Measurements from ENCODE around the gene MOB3B.
"Not testable (repeated sequence)": the region's sequence is repeated elsewhere in the genome, so short reads cannot be mapped to it uniquely, and the experiment has no call there.

MOB3B gene

DNA sequence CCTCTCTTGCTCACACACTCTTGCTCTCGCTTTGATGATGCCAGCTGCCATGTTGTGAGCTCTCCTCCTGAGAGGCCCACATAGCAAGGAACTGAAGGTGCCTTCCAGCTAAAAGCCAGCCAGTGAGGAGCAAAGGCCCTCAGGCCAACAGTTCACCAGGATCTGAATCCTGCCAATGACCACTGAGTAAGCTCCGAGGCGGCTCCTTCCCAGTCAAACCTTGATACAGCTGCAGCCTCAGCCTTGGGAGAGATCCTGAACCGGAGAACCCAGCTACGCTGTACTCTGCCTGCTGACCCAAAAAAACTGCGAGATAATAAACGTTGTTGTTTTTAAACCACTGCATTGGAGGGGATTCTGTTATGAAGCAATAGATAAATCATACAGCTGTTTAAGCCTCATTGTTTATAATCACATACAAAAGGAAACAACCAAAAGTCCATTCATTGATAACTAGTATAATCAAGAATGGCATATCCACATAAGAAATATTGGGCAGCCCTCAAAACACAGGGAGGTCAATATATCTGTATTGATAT is 54.5 kb downstream of the MOB3B start:
- DNase-seq (ENCODE audit: low read depth) = no peak

GRCh38 chr9:27474305-27474704 is 55.3 kb downstream of the MOB3B start:
- DNase-seq (ENCODE audit: low read depth) = no peak

- DNase-seq (ENCODE audit: low read depth) = no peak
Observed at GRCh38 chr9:27473111-27473529, 56.5 kb downstream of the MOB3B start.

DNA sequence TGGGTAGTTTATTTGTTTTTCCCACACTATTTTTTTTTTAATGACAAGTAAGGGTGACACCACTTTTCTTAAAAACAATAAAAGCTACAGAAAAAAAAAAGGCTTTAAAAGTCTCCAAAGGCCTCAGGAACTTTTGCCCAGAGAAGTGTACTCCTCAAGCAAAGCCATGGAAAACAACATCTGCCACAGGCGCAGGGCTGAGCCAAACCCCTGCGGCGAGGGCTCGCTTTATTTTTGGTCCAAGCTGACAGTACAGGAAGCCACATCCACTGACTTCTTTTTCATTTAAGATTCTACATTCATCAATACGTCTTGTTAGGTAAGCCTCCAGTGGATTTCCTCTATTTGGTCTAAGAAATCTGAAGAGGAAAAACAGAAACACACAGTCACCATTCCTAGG is 57.4 kb downstream of the MOB3B start:
- no peak for DNase-seq (ENCODE audit: low read depth)

- no peak for DNase-seq (ENCODE audit: low read depth)
Observed at GRCh38 chr9:27471789-27472188, 57.8 kb downstream of the MOB3B start.

DNA sequence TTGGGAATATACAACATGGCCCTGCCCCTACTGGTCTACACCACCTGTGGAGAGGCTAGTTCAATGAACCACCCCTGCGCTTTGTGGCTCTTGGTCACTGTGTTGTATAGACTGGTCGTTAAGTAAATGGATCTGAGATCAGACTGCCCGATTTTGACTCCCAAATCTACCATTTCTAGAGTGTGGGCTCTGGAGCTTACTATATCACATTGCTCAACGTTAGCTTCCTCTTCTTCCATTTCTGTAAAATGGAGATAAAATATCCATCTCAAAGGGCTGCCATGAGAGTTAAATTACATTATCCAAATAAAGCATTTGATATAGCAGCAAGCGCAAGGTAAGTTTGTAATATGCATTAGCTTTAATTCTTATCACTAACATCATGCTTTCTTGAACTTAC is 58.2 kb downstream of the MOB3B start:
- no peak for DNase-seq (ENCODE audit: low read depth)

DNA sequence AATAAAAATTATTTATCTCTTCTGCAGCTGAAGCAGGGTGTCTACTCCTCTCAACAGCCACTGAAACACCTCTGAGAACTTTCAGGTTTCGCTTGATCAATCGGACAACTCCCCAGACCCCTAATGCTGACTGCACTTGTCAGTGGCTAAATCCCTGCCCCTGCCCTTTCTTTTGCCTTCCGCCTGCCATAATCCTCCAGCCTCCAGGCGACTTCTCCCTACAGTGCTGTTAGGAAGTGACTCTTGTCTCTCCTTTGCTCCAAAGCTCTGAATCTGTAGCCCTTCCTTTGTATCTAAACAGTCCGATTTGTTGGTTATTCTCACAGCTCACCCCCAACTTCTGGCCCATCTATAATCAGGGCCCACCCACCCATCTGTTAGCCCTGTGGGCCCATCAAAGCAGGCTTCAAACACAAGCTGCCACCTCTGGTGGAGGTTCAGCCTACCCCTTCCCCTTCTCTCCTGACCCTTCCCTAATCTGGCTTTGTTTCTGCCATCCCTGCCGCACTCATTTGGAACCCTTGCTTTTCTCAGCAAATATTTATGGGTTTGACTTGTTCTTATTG is 59.2 kb downstream of the MOB3B start:
- no peak for DNase-seq (ENCODE audit: low read depth)

- DNase-seq (ENCODE audit: low read depth) = no peak
Observed at GRCh38 chr9:27469550-27469949, 60.1 kb downstream of the MOB3B start.

DNA sequence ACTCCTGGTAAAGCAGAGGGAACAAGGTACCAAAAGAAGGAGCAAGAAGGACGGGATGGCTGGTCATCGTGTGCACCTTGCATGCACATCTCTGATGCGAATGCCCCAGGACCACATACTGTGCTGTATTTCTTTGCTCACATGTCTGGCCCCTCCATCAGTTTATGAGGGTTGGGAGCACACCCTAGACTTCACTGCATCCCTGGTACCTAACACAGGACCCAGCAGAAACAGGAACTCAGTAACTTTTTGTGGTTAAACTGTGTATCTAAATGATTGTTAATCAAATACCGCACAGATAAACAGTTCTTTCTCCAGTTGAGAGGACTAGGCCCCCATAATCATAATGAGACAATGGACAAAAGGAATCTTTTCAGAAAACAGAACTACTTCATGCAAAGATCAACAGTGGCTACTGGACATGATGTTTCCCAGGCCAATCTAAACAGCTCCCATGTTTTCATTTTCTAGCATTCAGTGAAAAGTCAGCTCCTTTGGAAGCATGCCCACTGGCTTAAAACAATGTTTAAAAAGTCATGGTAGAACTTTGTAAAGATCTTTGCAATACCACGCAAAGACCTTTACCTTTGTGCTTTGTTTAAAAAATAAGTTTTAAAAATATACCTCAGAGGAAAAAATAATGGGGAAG is 61.0 kb downstream of the MOB3B start:
- DNase-seq (ENCODE audit: low read depth) = no peak

DNA sequence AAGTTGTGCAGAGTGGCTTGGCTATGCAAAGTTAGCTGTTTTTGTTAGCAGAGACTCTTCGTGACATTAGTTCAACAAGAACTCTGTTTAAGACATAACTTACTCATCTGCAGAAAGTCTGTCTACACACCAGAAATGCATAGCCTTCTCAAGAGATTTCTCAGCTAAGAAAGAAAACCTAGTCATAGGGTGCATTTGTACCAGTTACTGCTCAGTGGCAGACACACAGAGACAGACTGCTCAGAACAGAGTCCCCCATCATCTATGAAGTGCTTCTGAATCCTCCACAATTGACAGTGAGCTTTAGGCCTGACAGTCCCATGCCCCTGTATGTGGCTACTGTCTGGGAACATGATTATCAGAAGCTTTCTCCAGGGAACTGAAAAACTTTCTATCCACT is 61.6 kb downstream of the MOB3B start:
- no peak for DNase-seq (ENCODE audit: low read depth)

DNA sequence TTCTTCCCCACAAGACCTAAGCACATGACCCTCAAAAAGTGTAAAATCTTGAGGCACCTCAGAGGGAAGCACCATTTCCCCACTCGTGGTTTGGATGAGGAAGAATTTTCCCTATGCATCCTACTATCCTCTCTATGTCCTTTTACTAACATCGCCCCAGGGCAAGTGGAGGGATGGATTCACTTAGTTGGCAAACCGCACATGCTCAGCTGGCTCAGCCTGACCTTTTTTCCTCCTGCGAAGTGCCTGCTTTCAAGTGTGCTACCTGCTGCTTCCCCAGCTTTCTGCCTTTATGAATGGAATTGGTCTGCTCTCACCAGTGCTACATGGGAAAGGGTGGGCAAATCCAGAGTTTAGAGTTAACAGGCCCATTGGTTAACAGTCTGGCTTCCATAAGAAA is 62.1 kb downstream of the MOB3B start:
- no peak for DNase-seq (ENCODE audit: low read depth)

DNA sequence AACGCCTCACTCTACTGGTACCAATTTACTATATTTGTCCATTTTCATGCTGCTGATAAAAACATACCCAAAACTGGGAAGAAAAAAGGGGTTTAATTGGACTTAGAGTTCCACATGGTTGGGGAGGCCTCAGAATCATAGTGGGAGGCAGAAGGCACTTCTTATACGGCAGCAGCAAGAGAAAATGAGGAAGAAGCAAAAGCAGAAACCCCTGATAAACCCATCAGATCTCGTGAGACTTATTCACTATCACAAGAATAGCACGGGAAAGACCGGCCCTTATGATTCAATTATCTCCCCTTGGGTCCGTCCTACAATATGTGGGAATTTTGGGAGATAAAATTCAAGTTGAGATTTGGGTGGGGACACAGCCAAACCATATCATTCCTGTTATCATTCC is 63.1 kb downstream of the MOB3B start:
- DNase-seq (ENCODE audit: low read depth) = not testable (repeated sequence)

GRCh38 chr9:27464950-27465349 is 64.7 kb downstream of the MOB3B start:
- DNase-seq (ENCODE audit: low read depth) = not testable (repeated sequence)

- no peak for DNase-seq (ENCODE audit: low read depth)
Observed at GRCh38 chr9:27462846-27463245, 66.8 kb downstream of the MOB3B start.

- DNase-seq (ENCODE audit: low read depth) = no peak
Observed at GRCh38 chr9:27462434-27462833, 67.2 kb downstream of the MOB3B start.

DNA sequence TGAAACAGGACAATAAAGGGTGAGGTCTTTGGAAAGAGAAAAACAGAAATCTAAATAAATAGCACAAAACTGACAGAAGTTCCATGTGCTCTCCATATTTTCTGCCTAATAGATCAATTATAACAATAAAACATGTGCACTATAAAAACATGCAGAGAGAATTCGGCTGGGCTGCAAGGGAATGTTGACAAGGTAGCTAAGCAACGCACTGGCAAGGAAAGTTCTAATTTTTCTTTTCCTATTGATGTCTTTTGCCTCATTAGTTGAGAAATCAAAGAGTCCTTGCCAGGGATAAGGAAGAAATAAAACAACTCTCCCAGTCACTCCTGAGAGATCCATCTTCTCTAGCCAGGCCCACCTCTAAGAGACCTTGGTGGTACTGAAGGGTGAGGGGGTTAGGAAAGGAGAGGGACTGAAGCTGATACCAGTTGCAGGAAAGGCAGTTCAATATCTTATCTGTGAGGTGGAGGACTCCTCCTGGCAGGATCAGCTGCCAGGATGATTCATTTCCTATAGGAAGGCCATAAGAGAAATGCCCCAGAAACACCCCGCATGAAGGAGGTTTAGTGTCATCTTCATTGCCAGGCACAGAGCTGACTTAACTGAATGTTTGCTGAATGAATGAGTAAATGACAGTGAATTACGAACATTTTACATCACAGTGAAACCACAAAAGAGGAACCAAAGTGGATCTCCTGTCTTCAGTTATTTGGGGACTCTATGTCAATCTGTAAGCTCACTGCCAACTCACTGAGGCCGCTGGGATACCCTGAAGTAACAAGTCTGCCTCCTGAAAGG is 69.2 kb downstream of the MOB3B start:
- DNase-seq (ENCODE audit: low read depth) = no peak

- DNase-seq (ENCODE audit: low read depth) = no peak
Observed at GRCh38 chr9:27457445-27457844, 72.2 kb downstream of the MOB3B start.

DNA sequence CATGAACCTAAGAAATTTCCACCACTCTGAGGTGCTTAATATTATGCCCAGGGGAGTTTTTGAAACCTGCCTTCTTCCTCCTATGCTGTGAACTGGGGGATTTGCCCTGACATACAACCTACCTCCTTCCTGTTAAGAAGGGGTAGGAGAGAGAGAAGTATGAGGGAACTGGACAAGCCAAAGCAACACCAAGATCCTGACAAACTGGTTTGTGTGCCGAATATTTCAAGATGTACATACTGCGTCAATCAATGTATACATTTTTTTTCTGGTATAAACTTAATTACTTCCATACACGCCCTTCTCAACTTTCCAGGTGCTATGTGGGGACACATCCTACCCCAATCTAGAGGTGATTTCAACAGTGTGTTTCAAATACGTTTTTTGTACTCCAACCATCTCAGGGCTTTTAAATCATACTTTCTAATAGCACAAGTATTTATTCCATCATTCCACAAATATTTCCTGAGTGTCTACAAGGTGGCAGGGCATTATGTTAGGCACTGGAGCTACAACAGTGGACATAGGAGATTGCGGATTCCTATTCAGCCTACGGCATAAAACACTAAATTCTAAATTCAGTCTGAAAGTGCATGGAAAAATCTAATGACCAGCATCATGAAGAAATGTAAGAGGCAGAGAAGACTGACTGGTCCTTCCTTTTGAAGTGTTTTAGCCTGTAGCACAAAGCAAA is 75.6 kb downstream of the MOB3B start:
- no peak for DNase-seq (ENCODE audit: low read depth)

DNA sequence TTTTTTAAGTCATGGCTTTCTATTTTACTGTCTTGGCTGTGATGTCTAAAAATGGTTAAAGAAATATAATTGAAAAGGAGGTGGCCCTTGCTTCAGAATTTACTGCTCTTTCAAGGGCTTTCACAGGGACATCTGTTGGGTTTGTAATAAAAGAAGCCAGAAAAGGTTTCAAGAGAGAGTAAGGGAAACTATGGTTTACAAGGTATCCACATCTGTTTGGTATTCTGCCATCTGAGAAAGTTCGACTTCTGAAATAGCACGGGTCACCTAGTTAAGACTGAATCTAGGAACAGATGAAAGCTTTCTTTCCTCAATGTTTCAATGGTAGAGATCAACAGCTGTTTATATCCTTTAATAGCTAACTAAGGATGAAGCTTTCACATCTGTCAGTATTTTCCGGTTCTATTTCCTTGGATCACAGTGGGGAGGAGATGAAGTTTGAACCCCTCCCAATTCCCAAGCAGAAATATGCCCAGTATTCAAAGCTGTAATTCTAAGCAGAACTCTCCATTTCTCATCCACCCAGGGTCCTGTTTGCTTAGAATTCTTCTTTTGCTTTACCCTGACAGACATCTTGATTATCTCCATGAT is 78.3 kb downstream of the MOB3B start:
- DNase-seq (ENCODE audit: low read depth) = no peak

DNA sequence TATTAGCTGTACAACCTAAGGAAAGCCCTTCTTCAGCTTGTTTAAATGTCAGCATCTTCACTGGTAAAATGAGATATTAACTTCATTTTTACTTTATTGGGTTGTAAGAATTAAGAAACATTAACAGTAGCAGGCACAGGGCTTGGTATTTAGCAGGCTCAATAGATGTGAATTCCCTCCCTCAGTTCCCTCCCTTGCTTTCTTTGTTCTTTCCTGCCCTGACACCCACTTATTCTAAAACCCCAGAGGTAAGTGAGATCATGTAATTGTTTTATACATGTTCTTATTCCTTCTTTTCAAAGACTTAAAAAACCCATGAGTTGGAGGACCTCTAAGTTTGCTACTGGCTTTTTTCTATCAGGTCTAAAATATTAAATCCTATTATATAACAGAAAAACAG is 78.9 kb downstream of the MOB3B start:
- no peak for DNase-seq (ENCODE audit: low read depth)

DNA sequence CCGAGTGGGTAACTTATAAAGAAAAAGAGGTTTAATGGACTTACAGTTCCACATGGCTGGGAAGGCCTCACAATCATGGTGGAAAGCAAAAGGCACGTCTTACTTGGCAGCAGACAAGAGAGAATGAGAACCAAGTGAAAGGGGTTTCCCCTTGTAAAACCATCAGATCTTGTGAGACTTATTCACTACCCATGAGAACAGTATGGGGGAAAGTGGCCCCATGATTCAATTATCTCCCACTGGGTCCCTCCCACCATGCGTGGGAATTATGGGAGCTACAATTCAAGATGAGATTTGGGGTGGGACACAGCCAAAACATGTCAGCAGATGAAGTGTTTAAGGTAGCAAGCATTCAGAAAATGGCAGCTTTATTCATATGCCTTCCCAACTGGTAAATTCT is 81.3 kb downstream of the MOB3B start:
- not testable (repeated sequence) for DNase-seq (ENCODE audit: low read depth)

- DNase-seq (ENCODE audit: low read depth) = no peak
Observed at GRCh38 chr9:27447031-27447683, 82.5 kb downstream of the MOB3B start.
